DMS 273 (cell line): ENCODE measurements around the gene GABARAPL2.
"Not testable (repeated sequence)": the region's sequence is repeated elsewhere in the genome, so short reads cannot be mapped to it uniquely, and the experiment has no call there.

Experiments used
- DNase-seq: peaks from one replicate; lab custom pipeline; 2025; ENCODE audit not compliant: unreplicated experiment; lab: John Stamatoyannopoulos, UW

The GABARAPL2 gene

DNA sequence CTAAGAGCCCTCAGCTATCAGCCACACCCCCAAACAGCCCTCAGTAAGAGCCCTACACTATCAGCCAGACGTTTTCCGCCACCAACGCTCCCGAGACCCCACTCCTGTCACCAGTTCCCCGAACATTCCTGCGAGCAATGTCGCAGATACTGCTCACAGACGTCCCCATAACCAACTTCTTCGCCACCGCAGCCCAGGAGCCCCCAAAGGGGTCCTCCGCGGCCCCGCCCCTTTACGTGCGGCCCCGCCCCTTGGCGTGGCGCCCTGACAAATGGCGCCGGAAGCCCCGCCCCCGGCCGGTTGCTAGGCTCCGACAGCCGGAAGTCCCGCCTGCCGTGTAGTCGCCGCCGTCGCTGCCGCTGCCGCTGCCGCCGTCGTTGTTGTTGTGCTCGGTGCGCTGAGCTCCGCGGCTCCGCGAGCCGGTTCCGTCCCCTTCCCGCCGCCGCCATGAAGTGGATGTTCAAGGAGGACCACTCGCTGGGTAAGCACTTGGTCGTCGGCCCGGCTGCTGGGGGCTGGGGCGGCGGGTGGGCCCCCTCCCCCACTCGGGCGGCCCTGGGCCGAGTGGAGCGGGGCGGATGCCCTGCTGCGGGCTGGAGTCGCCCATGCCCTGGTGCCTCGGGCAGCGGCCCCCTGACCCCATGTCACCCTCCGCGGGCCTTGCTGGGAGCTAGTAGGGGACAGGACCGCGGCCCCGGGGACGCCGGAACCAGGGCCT is at the start of gene GABARAPL2:
GABARAPL2 (plus strand) TSS at position 340 of the 718 bp plus-strand sequence; CDS start at position 448, 108 bp downstream.
- DNase-seq, result peak; percentile 93

DNA sequence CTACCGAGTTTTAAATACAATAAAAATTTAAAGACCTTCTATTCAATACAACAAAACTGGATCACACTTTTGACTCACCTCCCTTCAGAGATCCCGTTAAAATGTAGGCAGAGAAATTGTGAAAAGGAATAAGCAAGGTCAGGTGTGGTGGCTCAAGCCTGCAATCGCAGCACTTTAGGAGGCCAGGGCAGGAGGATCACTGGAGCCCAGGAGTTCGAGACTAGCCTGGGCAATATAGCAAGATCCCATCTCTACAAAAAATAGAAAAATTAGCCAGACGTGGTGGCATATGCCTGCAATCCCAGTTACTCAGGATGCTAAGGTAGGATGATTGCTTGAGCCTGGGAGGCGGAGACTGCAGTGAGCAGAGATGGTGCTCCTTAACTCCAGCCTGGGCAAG is 47.0 kb upstream of the GABARAPL2 start:
- no peak for DNase-seq

GRCh38 chr16:75526032-75526790 is 40.0 kb upstream of the GABARAPL2 start:
- DNase-seq, result no peak

- no peak for DNase-seq
These were observed 38.3 kb upstream of the GABARAPL2 start for GRCh38 chr16:75527825-75528299.

- no peak for DNase-seq
These were observed 36.9 kb upstream of the GABARAPL2 start for GRCh38 chr16:75529056-75529905.

GRCh38 chr16:75529959-75530358 is 36.2 kb upstream of the GABARAPL2 start:
- no peak for DNase-seq

DNA sequence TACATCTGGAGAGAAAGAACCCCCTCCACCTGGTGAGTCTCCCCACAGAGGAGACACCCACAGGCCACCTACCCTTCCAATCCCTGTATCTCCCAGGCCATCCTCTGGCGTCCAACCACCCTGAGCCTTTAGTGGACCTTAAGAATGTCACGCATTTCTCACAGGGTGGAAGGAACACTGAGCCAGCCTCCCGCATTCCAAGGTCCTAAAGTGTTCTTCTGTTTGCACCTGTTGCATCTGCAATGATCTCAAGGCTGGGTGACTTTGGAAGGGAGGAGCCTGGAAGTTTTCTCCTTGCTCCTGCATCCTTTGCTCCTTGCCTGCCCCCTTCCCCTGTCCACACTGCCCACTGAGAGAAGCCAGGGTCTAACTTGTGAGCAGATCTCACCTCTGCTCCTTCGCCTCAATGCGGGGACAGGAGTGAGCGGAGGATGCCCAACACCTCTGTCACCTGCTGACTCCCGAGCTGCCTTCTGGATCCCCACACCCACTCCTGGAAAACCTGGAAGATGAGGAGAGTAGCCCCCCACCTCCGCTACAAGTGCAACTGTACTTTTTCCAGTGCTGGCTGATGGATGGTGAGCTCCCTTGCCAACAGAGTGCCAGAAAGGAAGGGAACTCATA is 33.9 kb upstream of the GABARAPL2 start:
- DNase-seq, result no peak

DNA sequence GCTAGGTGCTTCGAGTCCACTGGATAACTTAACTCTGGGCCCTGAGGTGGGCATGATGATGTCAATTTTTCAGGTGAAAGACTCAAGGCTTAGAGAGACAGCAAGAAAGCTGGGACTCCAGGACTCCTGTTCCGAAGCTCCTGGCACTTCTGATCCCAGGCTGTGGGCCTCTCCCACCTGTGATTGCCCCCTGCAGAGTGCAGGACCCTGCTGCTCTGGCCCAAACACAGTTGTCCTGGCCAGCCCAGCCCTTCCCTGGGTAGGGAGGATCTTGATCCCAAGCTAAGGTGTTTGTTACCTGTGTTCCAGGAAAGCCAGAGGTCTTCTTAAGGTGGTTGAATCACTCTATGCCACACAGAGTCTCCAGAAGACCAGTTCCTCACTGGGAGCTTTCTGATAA is 33.4 kb upstream of the GABARAPL2 start:
- DNase-seq, result no peak

GRCh38 chr16:75534560-75535205 is 31.5 kb upstream of the GABARAPL2 start:
- no peak for DNase-seq

- DNase-seq, result no peak
These were observed 30.9 kb upstream of the GABARAPL2 start for GRCh38 chr16:75535211-75535843.

- no peak for DNase-seq
These were observed 30.3 kb upstream of the GABARAPL2 start, which contains the start of gene CHST5 for GRCh38 chr16:75535901-75536300. Gene CHST5 (minus strand): TSS chr16:75536108. CDS start chr16:75530384, 5,724 bp downstream.

GRCh38 chr16:75537776-75538175 is 28.4 kb upstream of the GABARAPL2 start:
- no peak for DNase-seq

DNA sequence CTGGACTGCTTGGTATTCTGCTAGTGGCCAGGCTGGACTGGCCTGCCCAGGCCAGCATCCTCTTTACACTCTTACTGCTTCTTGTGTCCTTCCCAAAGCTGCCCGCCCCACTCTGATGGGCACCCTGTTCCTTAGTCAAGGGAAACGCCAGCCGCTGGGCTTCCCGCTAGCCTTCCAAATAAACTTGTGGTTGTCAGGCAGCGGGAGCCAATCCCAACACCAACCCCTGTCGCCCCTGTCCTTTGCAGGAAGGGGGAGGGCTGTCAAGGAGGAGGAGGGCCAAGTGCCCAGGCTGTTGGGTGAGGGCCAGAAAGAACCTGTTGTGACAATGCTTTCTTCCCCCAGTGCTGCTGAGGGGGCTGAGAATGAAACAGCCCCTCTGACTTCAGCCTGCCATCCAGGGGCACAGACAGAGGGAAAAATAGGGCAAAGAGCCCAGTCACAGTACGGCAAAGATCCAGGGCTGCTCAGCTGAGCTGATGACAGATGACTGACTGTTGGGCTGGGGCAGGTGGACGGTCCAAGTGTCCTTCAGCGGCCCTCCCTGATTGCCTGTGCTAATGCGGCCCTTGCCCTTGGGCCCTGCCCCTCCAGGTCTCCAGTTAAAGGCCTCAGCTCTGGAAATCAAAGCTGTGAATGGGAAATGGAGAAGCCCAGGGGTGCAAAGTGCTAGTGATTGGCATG is 27.2 kb upstream of the GABARAPL2 start:
- not testable (repeated sequence) for DNase-seq

- peak; percentile 14 for DNase-seq
These were observed 24.9 kb upstream of the GABARAPL2 start for GRCh38 chr16:75541236-75541635.

GRCh38 chr16:75542462-75542861 is 23.7 kb upstream of the GABARAPL2 start:
- not testable (repeated sequence) for DNase-seq

DNA sequence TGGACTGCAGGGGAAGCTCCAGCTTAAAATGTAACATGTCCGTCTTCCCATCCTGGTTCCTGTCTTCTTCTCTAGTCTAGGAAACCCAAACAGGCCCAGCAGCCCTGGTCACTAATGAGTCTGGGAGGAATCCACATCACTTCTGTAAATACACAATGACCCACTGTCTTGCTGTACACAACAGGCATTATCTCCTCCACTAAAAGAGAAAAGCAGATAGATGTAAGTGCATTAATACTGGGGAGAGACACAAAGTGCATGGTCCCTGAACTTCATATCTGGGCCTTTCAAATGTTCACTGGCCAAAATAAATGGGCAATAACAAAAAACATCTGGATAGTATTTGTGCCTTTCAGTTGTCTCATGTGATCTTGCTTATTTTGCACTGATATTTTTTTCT is 20.3 kb upstream of the GABARAPL2 start:
- not testable (repeated sequence) for DNase-seq

DNA sequence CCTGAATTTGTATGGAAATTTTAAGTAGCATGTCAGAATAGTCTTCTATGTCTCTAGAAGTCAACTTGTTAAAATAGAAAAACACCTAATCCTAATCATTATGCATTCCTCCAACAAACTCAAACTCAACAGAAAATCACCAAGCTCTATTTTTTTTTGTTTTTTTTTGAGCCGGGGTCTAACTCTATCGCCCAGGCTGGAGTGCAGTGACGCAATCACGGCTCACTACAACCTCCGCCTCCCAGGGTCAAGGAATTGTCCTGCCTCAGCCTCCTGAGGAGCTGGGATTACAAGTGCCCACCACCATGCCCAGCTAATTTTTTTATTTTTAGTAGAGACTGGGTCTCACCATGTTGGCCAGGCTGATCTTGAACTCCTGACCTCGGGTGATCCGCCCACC is 19.9 kb upstream of the GABARAPL2 start:
- no peak for DNase-seq

DNA sequence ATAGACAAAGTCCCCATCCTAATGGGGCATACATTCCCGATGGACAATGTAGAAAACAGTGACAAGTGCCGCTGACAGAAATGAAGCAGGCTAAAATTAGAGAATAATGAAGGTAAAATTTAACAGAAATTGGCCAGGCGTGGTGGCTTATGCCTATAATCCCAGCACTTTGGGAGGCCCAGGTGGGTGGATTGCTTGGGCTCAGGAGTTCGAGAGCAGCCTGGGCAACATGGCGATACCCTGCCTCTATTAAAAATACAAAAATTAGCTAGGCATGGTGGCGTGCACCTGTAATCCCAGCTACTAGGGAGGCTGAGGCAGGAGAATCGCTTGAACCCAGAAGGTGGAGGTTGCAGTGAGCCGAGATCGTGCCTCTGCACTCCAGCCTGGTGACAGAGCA is 17.7 kb upstream of the GABARAPL2 start:
- not testable (repeated sequence) for DNase-seq

DNA sequence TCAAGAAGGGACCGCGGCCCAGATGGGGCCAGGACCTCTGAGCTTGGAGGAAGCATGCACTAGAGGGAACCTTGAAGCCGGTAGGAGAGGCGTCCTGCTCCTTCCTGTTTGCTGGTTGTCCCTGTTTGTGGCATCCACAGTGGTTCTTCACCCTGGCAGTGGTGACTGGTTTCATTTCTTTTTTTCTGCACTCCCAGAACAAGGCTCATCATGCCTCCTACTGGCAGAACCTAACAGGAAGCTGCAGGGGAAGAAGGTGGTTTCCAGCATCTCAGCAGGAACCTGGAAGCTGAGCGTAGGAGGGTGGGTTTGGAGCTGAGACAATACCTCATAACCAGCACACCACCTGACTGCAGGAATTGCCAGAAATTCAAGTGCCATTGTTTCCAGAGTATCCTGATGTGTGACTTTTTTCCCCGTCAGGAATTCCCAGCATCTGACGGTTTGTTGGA is 15.9 kb upstream of the GABARAPL2 start:
- DNase-seq, result peak; percentile 45
